ELR (cell line): ENCODE results near the gene NKG7.
"Not testable (repeated sequence)": the region's sequence is repeated elsewhere in the genome, so short reads cannot be mapped to it uniquely, and the experiment has no call there.

ENCODE experiments used
- DNase-seq: peaks from one replicate; pipeline ENCODE4 v3.0.0-alpha.2; 2015; ENCODE audit warnings: low read depth

The NKG7 gene, protein sequence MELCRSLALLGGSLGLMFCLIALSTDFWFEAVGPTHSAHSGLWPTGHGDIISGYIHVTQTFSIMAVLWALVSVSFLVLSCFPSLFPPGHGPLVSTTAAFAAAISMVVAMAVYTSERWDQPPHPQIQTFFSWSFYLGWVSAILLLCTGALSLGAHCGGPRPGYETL

DNA sequence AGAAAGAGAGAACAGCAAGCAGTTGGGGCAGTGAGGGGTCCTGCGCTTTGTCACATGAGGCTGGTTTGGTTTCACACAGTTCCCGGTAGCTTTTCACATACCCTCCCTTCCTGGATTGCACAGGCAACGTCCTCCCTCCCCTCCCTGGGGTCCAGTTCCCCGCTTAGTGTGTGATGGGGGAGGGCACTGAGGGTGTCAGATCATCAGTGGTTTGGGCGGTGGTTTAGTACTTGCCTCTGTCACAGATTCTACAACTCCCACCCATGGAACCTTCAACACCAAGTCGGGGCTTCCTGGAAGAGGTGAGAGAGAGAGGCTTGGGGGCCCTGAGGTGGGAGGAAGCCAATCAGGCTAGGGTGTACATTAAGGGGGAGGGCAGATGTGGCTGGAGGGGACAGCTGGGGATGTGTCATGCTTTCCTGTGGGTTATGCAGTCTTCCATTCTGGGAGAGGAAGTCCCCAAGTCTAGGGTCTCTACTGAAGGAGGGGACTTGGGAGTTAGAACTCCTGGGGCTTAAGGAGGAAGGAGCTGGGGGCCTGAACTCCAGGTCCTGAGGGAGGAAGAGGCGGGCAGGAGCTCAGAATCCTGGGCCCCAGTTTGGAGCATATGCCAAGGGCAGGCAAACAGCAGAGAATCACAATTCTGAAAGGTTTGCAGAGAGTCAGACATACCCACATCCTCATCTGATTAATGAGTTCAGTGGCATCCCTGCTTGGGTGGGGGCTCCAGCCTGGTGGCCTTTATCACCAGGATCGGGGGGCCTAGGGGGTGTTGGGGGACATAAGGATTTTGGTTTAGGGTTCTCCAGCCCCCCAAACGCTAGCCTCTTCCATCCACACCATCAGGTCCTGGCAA is at the start of gene NKG7:
Gene NKG7 (minus strand): TSS at position 6 of the 856 bp plus-strand sequence. CDS start 119 bp downstream, outside the sequence.
- no peak for DNase-seq

DNA sequence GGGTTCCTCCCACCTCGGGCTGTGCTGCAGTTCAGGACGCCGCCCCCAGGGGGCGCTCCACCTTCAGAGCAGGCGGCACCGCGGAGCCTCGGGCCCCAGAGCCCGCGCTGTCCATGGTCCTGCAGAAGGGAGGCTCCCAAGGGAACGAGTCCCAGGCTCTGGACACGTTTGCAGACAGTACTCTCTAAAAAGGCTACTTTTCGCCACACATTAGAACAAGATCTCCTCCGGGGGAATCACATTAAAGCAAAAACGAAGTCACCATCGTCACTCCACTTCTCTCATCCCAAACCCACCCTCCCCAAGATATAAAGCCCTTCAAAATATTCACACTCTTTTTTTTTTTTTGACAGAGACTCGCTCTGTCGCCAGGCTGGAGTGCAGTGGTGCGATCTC is 49.6 kb upstream of the NKG7 start:
- DNase-seq = peak; percentile 83

DNA sequence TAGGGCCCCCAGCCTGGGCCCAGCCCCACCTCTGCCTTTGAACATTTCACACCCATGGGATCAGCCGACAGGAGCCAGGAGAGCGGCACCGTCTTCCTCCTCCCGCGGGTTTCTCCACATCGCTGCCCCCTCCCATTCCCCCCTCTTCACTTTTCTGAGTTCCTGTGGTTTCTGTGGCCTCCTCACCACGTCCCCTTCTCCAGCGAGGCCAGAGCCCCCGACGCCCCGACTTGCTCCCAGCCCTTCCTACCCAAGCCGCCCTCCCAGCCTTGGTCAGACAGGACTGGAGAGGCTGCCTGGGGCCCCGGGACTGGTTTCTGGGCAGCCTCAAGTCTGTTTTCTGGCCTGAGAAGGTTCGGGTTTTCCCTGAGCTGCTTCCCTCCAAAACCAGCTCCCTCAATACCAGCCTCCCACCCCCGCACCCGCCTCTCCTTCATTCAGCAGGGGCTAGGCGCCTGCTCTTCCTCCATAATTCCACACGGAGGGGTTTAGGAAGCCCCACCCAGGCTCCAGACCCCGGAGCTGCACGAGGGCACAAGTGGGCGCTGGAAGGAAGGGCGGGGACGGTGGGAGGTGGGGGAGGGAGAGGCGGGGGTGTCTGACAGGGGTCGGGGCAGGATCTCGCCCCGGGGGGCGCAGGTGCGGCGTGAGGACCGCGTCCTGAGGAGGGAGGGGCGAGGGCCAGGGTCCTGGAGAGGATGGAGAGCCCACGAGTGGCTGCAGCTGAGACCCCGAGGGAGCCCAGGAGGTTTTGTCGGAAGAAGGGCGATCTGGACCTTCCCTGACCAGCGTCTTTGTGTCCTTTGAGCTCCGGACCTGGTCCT is 49.0 kb upstream of the NKG7 start:
- no peak for DNase-seq

DNA sequence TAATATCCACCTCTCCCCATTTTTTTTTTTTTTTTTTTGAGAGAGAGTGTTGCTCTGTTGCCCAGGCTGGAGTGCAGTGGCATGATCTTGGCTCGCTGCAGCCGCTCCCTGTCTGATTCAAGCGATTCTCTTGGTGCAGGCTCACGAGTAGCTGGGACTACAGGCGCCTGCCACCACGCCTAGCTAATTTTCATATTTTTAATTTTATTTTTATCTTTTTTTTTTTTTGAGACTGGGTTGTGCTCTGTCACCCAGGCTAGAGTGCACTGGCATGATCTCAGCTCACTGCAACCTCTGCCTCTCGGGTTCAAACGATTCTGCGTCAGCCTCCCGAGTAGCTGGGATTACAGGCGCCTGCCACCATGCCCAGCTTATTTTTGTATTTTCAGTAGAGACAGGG is 48.1 kb upstream of the NKG7 start:
- DNase-seq = not testable (repeated sequence)

DNA sequence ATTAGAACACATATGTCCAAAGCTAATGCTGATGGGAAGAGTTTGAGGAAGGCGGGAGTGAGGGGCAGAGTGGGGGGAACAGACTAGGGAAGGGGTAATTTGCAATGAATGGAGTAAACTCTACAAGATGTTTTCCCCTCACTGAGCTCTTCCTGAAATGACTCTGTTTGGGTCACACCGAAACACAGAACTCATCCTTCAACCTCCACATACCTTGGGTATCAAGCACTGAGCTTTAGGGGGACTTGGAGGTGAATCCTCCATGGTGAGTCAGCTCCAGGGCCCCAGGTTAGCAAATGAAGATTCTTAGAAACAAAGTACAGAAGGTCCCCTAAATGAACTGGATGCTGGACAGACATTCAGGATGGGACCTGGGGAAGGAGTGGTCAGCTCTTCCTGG is 46.3 kb upstream of the NKG7 start:
- DNase-seq = no peak

DNA sequence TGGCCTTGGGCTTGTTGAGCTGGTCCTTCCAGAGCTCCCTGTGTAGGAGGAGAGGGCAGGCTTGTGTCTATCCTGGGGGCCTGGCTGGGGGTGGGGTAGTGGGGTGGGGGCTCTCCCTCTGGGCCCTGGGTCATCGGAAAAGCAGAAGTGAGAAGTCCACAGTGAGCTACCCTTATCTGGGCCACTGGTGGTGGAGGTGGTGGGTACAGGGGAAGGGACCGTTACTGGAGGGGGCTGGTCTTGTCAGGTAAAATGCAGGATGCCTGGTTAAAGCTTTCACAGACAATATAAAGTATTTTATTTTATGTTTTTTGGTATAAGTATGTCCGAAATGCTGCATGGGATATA is 45.3 kb upstream of the NKG7 start:
- DNase-seq = no peak

DNA sequence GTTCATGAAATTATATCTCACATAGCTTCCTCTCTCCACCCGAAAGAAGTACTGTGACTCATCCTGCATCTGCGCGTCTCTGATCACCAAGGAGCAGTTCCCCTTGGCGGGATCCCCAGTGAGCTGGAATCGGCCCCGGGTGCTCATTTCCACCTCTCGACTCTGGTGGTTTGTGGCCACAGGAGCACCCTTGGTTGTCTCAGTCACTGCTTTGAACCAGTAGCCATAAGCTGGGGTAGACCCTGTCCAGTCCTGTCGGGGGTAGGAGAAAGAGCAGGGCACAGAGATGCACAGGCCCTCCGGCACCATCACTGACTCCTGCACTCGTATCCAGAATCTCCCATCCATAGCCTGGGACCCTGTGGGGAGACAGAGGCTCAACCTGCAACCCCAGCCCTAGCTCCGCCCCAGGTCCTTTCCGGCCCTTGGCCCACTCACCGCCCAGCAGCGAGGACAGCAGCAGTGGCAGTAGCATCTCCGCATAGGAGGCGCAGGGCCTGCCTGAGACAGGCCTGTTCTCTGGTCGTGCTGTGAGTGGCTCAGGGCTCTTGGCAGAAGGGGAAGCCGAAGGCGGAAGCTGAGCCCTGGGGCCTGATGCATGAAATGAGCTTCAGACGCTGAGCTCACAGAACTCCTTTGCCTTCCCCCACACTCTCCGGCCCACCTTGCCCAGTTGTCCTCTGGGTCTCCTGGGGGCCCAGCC is 44.8 kb upstream of the NKG7 start, which contains the start of gene SIGLEC10:
Gene SIGLEC10 (minus strand): TSS at position 536 of the 703 bp plus-strand sequence. CDS start 61 bp downstream, at position 475.
- DNase-seq = peak; percentile 36

DNA sequence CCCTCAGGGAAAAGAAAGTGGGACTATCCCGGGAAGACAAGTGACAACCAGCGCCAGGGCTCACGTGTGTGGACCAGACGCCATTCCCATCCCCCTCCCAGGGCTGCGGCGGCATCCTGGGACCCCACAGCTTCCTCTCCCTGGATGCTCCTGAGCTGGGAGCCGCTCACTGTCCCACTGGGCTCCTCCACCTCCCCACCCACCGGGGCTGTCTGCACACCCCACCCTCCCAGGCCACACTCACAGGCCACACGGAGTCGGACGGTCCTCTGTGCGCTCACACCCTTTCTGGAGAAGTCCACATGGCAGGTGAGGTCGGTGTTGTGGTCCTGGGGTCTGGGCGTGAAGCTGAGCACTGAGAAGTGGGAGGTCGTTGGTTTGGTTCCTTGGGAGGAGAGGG is 44.0 kb upstream of the NKG7 start:
- not testable (repeated sequence) for DNase-seq

DNA sequence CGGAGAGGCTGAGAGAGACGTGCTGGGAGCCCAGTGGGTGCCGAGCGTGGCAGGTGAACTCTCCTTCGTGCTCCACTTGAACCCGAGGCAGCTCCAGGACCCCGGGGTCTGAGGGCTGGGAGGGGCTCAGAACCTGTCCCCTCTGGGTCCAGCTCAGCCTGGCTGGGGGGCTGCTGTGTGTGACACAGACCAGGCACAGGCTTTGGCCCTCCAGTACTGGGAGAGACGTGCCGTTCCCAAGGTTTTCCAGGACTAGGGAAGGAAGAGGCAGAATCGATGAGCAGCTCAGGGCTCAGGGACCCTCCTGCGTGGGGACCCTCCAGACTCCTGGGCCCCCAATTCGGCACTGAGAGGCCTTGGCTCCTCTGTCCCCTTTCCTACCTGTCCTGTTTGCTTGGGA is 42.7 kb upstream of the NKG7 start:
- no peak for DNase-seq

DNA sequence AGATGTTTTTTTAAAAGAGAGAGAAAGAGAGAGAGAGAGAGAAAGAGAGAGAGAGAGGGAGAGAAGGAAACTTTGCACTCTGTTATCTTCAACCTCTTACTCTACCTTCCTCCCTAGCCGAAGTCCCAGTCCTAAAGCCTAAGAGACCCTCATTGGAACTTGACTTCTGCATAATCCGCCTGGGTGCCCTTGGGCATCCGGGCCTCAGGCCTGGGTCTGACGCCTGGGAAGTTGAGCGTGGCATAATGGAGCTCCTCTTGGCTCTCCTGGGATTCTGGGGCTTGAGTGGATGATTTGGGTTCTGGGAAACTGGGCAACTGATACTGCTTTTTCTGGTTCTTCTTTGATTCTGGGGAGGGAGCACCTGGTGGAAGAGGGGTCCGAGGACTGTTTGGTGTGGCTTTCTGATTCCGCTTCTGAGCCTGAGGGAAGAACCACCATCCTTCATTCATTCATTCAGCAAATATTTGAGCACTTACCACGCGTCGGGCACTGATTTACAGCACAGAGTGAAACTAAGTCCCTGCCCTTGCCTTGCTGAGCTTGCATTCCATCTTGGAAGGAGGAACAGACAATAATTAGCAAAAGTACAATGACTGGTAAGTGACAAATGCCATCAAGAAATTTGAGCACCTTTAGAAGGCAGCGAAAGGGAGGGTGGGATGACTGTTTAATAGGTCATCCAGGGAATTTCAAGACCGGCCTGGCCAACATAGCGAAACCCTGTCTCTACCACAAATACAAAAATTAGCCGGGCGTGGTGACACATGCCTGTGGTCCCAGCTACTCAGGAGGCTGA is 38.7 kb upstream of the NKG7 start:
- no peak for DNase-seq

DNA sequence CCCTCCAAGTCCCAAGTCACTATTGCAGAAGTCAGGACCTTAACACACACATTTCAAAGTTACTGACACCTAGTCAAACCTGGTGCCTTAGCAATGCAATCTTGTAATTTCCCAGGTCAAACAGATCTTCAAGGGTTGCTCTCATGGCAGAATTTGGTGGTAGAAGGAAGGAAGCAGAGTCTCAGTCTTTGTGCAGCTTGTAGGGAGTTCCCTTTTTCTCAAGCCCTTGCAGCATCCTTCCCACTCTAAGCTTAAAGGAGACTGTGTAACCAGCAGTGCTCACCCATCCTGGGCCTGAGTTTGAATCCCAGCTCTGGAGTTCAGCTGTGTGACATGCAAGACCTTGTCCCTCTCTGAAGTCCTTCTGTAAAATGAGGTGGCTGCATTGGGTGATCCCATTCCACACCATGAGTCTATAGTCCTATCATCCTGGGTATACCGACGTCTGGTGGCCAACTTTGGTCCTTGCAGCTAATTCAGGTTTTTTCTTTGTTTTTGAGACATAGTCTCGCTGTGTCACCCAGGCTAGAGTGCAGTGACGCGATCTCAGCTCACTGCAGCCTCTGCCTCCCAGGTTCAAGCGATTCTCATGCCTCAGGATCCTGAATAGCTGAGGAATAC is 35.2 kb upstream of the NKG7 start:
- peak; percentile 65 for DNase-seq

DNA sequence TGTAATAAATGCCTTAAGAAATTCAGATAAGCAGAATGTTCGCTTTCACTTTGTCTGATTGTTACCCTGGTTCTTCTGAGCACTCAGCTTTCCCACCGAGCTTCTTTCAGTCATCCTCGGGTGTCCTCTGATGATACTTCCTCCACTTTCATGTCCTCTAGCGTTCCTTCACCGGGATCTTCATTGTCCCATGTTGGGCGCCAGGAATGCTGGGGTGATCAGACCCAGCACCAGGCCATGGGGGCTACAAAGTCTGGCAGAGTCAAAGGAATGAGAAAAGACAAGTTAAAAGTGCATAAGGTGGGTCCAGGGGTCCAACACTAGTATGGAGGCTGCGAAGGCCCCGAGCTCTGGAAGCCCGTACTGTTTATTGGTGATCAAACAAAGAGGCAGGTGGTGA is 29.7 kb upstream of the NKG7 start:
- DNase-seq = no peak

DNA sequence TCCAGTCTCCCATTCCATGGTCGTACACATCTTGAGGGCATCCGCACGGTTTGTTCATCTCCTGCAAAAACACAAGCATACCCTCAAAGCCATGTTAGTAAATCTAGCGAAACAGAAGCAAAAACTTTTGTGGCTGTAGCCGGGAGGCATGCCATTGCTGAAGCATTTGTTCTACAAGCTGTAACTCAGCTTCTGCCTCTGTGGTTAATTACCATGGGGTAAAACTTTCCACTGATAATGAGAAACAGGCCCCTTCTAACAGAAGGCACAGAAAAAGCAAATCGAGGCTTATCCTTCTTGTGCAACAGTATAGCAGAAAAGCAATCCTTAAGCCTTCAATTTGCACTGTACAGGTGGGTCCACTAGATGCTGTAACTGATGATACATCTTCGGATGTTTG is 27.5 kb upstream of the NKG7 start:
- not testable (repeated sequence) for DNase-seq

DNA sequence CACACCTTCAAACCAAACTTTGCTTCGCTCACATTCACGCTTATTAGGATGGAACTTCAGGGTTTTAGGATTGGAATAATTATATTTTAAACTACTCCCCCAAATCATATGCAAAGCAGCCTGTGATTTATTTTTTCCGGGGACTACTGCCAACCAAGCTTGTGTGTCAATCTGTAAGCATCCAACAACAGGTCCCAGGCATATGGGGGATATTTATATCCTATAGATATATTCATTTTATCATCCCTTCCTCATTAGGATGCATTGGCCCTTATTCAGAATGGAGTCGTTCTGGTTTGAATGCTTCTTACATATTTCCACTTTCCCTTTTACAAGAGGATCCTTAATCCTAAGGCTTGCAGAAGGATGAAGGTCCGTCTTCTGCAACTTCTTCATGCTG is 26.8 kb upstream of the NKG7 start:
- no peak for DNase-seq

DNA sequence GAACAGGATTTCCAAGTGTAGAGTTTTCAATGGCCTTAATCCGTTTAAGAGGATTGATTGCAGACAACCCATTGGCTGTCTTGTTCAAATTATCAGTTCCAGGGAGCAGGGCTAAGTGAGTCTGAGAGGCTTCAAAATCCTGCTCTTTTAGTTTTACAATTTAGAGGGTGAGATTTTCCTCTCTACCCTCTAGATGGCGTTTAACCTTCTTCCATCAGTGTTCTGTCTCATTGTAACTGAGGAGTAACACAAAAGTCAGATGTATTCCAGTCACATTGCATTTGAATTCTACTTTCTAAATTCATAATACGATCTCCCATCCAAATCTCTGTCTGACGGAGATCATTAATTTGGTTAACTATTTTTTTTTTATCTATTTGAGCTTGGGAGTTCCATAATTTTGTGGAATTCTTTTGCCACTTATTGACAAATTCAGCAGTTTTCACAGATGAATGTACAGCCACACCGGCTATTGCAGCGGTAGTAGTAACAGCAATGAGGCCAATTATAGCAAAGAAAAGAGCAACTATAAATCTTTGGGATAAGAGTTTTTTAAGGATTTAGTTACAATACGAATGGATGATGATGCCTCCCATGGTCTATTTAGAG is 25.7 kb upstream of the NKG7 start:
- peak; percentile 60 for DNase-seq

DNA sequence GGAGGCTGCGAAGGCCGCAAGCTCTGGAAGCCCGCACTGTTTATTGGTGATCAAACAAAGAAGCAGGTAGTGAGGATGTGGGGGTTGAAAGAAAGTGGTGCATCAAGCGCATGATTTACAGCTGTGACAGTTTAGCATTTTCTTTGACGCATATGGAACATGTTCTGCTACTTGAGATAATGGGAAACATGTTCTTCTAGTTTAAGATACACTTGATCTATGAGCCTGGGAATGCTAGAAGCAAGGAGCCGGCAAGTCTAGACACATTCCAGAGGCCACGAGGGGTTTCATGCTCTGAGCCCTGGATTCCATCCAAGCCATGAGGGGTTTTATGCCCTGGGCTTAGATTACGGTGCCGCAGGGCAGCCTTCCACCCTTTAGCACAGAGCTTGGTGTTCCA is 25.0 kb upstream of the NKG7 start:
- DNase-seq = not testable (repeated sequence)

DNA sequence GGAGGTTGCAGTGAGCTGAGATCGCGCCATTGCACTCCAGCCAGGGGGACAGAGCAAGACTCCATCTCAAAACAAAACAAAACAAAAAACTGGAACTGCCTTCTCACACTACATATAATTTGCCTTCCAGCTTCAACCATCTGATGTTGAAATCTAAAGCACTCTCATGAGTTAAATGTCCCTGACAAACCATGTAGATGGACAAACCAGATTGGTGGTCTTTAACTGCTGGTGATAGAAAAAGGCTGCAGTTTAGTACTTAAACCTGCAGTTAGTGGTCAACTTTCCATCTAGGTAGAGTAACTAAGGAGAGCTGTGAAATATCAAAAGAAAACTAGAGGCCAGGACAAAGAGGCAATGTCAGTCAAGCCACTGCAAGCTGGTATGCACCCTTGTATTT is 23.7 kb upstream of the NKG7 start:
- DNase-seq = no peak

DNA sequence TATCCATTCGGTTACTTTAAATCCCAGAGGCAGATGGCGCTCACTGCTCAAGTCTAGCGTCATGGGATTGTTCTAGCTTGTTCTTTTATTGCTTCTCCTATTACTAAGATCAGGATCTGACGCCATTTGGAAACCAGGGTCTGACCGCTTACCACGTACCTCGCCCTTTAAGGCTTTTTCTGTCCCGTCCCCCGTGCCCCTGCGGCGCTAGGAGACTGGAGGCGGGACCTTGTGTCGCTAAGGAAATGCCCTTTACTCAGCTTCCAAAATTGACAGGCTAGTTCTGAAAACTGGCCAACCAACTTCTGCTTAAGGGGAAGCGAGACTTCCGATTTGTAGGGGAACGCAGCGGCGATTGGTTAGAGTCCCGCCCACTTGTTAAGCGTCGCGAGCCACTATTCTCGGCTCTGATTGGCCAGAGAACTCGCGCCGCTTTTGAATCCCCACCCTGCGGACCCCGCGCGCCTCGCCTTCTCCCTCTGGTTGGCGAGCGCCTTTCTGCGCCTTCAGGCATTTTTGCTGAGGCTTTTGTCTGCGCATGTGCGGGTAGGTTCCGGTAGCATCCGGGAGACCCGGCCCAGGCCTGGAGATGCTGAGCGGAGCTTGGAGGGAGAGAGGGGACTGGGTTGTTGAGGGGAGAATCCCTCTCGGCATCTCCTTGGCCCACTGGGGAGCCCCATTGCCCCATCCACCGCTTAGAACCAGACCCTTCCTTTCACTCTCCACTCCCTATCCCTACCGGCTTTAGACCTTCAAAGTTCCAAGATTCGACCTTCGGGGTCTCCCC is 21.8 kb upstream of the NKG7 start:
- peak; percentile 100 for DNase-seq

DNA sequence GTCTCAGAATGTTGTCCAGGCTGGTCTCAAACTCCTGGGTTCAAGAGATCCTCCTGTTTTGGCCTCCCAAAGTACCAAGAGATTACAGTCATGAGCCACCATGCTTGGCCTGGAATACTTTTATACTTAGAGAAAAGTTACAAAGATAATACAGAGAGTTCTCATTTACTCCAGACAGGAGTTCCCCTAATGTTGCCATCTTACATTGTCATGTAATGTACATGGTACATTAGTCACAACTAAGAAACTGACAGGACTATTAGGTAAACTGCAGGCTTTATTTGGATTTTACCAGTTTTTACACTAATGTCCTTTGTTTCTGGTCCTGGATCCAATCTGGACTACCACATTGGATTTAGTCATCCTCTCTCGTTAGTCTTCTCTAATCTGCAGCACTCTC is 20.2 kb upstream of the NKG7 start:
- DNase-seq = no peak
